Airway epithelial cell (primary cell): ENCODE data around the gene B3GALT4. TPM values are rescaled to one million over a fixed set of nuclear protein-coding genes. Genes with fewer than 3 reads are reported as not detected.

Source experiments
- total RNA-seq: library from RNA; depleted of rRNA; stranded (reverse); fragments of >200 nt; gene quantifications from 2 replicates; pipeline ENCODE4 v1.2.3, GENCODE V29; 2015

The B3GALT4 gene
- 8.2 and 8.7 TPM in 2 replicates for total RNA-seq

GRCh38 chr6:33276864-33277662, at the start of gene B3GALT4:
Gene B3GALT4, plus strand, starts transcription at chr6:33277123. Its CDS starts 297 bp downstream, at chr6:33277420.

GRCh38 chr6:33271468-33272274, 5.3 kb upstream of the B3GALT4 start, which contains the start of the genes RPS18 and VPS52:
Gene RPS18, plus strand, starts transcription at chr6:33272075. Its CDS starts 45 bp downstream, at chr6:33272120.
Gene VPS52, minus strand, starts transcription at chr6:33271876. Its CDS starts 201 bp downstream, at chr6:33271675.

GRCh38 chr6:33288921-33289783, 12.2 kb downstream of the B3GALT4 start, which contains the start of the genes PFDN6 and WDR46:
Gene PFDN6, plus strand, starts transcription at chr6:33289601. Its CDS starts 256 bp downstream, at chr6:33289857.
Gene WDR46, minus strand, starts transcription at chr6:33289239. Its CDS starts 69 bp downstream, at chr6:33289170.

GRCh38 chr6:33298773-33299236, 21.9 kb downstream of the B3GALT4 start, which contains the start of gene RGL2:
Gene RGL2, minus strand, starts transcription at chr6:33298942. Its CDS starts 332 bp downstream, at chr6:33298610.

GRCh38 chr6:33313709-33314514, 37.0 kb downstream of the B3GALT4 start, which contains the start of gene TAPBP:
Gene TAPBP, minus strand, starts transcription at chr6:33314078. Its CDS starts 37 bp downstream, at chr6:33314041.

GRCh38 chr6:33317669-33318425, 40.9 kb downstream of the B3GALT4 start, which contains the start of gene ZBTB22:
Gene ZBTB22, minus strand, starts transcription at chr6:33317744. Its CDS starts 828 bp downstream, at chr6:33316916.

Other genes with a start within 250 kb of the B3GALT4 start
- not detected in 2 replicates for gene HLA-DPA1, start 203.5 kb upstream of the B3GALT4 start, total RNA-seq
- 0.93 TPM in 1 of 2 replicates, not detected in the other for gene HLA-DPB1, start 201.1 kb upstream of the B3GALT4 start, total RNA-seq
- gene COL11A2, start 84.7 kb upstream of the B3GALT4 start, total RNA-seq, result 0.07 TPM in 1 of 2 replicates, not detected in the other
- 14.9 and 17.1 TPM in 2 replicates for gene RXRB, start 76.5 kb upstream of the B3GALT4 start, total RNA-seq
- gene SLC39A7, start 76.3 kb upstream of the B3GALT4 start, total RNA-seq, result 84.8 and 88.7 TPM in 2 replicates
- gene HSD17B8, start 72.5 kb upstream of the B3GALT4 start, total RNA-seq, result 28.8 and 35.9 TPM in 2 replicates
- 14.3 and 16.4 TPM in 2 replicates for gene RING1, start 68.6 kb upstream of the B3GALT4 start, total RNA-seq
- gene VPS52, start 5.2 kb upstream of the B3GALT4 start, total RNA-seq, result 20.4 and 33.0 TPM in 2 replicates
- 3,725 and 4,247 TPM in 2 replicates for gene RPS18, start 5.0 kb upstream of the B3GALT4 start, total RNA-seq
- gene WDR46, start 12.1 kb downstream of the B3GALT4 start, total RNA-seq, result 58.8 and 63.2 TPM in 2 replicates
- 65.0 and 99.5 TPM in 2 replicates for gene PFDN6, start 12.5 kb downstream of the B3GALT4 start, total RNA-seq
- gene RGL2, start 21.8 kb downstream of the B3GALT4 start, total RNA-seq, result 50.0 and 58.6 TPM in 2 replicates
- 73.3 and 78.8 TPM in 2 replicates for gene TAPBP, start 37.0 kb downstream of the B3GALT4 start, total RNA-seq
- 11.3 and 15.0 TPM in 2 replicates for gene ZBTB22, start 40.6 kb downstream of the B3GALT4 start, total RNA-seq
- 38.4 and 41.6 TPM in 2 replicates for gene DAXX, start 45.8 kb downstream of the B3GALT4 start, total RNA-seq
- gene KIFC1, start 114.7 kb downstream of the B3GALT4 start, total RNA-seq, result 31.2 and 38.2 TPM in 2 replicates
- 12.5 and 17.6 TPM in 2 replicates for gene PHF1, start 133.9 kb downstream of the B3GALT4 start, total RNA-seq
- 155 and 228 TPM in 2 replicates for gene CUTA, start 141.0 kb downstream of the B3GALT4 start, total RNA-seq
- 2.1 and 3.5 TPM in 2 replicates for gene SYNGAP1, start 142.9 kb downstream of the B3GALT4 start, total RNA-seq
- gene ZBTB9, start 177.5 kb downstream of the B3GALT4 start, total RNA-seq, result 3.3 and 5.3 TPM in 2 replicates